ENCODE measurements around the gene CTIF.

The CTIF gene

DNA sequence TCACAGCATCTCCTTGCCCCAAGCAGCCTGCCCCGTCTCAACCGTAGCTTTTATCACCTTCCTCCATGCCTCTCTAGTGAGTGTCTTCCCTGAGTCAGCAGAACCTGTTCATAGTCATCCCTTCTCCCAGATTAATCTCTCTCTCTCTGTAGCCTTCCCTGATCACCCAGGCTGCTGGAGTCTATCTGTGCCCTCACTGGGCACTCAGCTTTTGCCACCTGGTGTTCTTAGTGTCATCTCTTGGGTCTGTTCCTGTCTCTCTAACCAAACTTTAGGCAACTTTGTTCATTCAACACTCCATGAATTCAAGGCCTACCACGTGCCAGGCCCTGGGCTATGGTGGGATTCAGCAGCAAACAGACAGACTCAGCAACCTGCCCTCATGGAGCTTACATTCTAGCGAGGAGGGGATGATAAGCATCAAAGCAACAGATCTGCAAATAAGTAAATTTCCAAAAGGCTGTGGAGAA is 252.8 kb downstream of the CTIF start:
- no peak for DNase-seq

GRCh38 chr18:48792141-48792540 is 253.3 kb downstream of the CTIF start:
- DNase-seq = no peak

- DNase-seq = no peak
Observed at GRCh38 chr18:48792611-48793380, 254.0 kb downstream of the CTIF start.

DNA sequence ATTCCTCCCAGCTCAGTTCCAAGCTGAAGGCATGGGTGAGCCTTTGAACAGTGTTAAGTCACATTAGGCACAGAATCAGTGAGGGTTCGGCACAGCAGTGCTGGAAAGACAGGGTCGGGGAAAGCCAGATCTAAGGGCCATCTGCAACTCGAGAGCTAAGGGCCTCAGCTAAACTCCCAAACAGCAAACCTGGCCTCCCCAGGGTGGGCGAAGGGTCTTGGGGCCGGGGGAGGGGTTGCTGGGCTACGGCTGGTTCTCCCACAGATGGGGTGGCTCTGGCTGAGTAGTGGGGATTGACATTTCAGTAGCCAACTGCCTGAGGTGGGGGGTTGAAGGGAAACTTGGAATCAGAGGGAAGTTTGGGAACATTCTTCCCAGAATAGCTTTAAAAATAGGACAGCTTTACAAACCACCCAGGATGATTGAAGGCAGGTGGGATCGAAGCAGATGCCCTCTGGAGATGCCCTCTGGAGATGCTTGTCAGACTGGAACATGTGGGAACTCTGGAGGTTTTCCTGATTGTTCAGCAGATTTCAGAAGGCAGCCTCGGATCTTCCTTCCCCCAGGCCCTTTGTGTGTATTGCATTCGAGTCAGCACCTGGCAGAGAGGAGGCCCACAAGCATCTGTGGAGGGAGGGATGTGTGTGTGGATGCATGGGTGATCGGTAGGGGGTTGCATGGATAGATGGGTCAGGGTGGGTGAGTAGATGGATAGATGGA is 255.6 kb downstream of the CTIF start:
- DNase-seq = no peak

DNA sequence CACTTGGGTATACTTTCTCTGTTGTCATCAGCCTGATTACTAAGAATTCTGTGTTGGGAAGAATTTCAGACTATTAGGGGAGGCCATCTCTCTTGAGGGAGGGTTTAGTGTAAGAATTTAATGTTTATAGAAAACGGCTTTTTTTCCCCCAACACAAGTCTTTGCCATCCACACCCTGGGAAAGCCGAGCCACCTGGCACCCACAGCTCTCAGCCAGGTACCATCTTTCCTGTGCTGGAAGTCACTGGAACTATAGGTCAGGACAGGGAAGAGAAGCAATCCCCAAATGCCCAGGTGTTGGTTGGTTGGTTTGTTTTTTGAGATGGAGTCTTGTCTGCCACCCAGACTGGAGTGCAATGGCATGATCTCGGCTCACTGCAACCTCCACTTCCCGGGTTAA is 256.9 kb downstream of the CTIF start:
- DNase-seq = no peak

- DNase-seq = no peak
Observed at GRCh38 chr18:48796491-48797205, 257.8 kb downstream of the CTIF start.

- DNase-seq = no peak
Observed at GRCh38 chr18:48797841-48798255, 259.0 kb downstream of the CTIF start.

DNA sequence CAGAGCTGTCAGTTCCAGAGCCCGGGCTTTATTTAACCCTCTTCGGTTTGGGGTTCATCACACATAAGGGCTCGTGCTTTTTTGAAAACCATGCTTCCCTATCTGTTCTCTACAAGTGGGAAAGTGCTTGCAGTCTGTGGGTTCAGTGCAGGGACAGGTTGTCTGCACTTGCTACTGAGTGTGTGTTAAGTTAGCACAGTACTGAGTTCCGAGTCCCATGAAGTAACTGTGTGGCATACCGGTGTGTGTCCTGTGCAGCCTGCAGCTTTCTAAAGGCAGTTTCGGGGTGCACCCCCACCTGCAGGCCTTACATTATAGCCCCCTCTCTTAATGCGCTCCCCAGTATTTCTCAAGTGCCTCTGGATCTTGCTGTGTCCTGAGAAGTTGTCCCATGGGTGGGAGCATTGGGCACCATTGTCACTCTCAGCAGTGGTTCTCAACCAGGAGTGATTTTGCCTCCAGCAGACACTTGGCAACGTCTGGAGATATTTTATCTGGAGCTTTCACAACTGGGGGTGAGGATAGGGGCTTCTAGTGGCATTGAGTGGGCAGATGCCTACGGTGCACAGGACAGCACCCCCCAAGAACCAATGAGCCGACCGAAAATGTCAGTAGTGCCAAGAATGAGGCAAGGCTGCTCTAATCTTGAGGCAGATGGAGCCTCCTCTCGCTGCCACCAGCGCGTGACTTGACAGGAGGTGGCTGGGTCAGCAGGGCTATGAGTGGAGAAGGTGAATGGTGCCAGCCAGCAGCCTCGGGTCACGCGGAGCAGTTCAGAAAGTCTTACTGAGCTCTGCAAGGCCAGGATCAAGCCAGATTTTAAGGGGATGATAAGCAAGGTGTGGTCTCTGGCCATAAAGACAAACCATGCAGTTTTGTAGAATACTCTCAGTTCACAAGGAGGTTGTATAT is 259.8 kb downstream of the CTIF start:
- no peak for DNase-seq

DNA sequence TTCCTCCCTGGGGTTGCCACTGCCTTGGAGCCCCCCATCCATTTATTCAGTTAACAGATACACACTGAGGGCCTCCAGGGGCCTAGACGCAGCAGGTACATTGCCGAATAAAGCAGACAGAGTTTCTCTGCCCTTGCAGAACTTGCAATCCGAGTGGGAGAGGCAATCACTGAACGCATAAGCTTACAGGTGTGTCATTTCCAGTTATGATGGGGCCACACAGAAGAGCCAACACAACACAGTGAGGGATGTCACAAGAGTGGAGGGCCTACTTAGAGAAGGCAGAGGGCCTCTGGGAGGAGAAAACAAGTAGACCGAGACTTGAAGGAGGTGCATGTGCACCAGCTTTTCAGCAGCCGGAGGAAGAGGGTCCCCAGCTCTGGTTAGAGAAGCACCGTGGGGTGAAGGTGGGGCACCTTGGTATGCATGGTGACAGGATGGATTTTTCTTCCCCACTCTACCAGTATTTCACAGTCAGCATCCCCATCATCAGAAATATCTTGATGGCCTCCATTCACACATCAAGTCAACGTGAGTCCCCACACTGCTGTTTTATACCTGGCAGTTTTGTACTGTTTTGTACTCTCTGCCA is 261.0 kb downstream of the CTIF start:
- DNase-seq = no peak

GRCh38 chr18:48800466-48800865 is 261.6 kb downstream of the CTIF start:
- no peak for DNase-seq

DNA sequence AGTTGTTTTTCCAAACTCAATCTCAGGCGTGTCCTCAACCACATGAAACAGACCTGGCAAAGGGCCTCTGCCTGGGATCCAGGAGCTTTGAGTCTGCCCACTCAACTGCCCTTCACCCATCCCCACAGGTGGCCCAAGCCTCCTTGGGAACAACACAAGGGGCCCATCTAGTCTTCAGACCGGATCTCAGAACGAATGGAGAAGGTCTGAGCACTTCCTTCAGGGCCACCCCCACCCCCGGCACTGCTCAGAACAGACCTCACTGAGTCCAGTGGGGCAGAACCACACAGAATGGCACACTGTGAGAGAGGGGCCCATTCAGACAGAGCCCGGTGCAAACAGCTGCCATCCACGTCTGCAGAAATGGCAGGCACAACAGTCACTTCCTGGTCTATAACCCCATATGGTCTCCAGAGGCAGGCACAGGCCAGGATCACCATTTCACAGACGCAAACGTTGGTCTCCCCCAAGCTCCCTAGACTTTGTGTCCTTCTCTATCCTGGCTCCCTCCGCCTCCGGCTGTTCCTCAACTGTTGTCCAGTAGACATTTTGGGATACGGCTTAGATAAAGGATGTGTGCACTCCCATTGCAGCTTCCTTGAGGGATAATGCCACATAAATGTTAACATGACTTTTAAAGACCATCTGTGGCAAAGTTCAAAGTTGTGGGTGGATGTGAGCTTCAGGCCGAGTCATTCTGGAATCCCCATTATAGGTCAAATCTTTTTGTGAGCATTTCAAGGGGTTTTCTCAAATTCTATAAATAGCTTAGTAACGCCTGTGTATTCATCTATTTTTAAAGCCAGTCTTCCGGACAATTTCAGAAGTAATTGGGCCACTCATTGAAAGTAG is 262.3 kb downstream of the CTIF start:
- DNase-seq = no peak

DNA sequence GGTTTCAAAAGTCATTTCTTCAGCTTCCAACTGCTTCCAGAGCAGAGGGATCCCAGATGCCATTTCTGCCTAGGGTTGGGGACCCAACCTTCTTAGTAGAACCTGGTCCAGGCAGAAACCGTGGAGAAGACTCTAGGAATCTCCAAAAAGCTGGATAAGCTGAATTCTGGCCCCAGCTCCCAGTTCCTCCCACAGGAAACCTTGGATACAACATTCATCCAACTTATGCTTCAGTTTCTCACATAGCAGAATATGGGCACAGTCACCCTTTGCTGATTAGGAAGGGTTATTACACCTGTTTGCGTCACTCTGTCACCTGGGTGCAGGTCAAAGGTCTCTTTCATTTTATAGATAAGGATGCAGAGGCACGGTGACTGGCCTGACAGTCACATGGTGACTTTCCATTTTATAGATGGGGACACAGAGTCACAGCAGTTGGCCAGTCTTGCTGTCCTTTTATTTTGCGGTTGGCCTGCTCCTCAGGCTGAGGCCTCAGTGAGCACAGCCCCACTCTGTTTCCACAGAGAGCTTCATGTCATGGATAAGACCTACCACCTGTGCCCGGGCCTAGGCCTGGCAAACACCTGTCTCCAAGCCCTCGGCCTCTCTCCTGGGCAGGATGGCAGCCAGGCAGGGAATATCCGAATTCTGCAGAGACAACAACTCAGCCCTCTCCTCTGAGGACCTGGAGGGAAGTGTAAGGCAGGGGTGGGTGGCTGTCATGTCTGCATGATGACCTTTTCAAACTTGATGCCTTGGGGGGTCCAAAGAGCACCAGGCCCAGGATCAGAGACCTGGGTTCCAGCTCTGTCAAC is 263.1 kb downstream of the CTIF start:
- DNase-seq = no peak

GRCh38 chr18:48802543-48803290 is 263.9 kb downstream of the CTIF start:
- no peak for DNase-seq

GRCh38 chr18:48803518-48803917 is 264.7 kb downstream of the CTIF start:
- no peak for DNase-seq

DNA sequence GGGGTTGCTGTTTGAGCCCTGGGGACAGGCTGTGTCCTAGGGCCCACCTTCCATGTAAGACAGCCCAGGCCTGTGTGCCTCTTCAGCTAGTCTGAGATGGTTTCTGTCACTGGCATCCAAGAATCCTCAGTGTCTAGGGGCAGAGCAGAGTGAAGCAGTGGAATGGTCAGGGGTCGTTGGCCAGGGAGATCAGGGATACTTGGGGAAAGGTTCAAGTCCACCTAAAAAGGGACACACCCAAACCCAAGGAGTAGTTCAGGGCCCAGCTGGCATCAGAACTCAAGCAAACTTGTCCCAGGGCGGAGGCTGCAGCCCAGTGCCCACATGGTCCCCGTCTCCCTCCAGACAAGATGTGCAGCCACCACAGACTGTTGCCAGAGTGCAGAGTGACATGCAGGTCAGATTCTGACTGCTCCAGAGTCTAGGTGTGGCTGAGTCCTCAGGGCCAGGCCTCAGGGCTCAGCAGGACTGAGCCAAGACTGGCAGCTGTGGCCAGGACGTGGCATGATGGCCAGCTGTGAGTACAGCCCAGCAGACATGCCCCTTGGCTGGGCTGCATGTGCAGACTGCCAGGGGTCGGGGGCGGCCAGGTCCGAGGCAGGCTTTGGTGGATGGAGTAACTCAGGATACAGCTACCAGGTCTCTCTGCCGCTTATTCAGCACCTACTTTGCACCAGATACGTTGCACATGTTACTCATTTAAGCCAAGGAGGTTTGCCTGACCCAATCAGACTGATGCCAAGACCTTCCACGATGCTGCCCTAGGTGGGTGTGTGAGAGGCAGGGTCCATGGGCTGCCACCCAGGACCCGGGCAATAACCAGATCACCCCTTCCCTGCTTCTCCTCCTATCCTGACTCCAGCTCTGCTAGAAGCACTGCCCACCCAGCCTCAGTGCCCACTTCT is 265.4 kb downstream of the CTIF start:
- no peak for DNase-seq

DNA sequence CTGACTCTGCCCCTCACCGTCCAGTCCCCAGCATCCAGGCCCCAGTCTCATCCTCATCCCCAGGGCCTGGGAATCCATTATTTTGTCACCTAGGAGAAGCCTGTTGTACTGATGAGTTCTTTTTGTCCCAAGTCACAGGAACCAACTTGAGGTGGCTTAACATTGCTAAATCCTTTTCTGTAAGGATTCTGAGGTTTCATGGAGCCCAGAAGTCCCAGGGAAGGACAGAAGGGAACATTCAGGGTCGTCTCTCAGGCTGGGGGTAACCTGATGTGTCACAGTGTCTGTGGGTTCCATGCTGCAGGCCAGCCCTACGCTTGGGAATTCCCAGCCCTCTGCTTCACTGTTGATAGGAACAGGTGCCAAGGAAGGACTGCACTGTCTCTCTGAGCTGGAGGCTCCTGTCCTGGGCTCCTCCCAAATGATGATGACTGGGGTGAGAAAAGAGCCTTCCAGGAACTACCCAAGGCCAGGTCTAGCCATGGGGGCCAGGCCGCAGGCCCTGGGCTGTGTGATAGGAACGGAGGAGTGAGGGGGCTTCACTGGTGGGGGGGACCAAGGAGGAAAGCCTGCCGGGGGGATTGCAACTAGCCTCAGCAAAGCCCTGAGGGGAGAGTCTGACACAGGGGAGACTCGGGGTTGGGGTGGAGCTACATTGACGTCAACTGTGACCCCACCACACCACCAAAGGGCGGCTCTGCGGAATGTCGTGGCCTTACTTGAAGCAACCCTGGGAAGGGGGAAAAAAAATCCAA is 266.2 kb downstream of the CTIF start:
- no peak for DNase-seq

DNA sequence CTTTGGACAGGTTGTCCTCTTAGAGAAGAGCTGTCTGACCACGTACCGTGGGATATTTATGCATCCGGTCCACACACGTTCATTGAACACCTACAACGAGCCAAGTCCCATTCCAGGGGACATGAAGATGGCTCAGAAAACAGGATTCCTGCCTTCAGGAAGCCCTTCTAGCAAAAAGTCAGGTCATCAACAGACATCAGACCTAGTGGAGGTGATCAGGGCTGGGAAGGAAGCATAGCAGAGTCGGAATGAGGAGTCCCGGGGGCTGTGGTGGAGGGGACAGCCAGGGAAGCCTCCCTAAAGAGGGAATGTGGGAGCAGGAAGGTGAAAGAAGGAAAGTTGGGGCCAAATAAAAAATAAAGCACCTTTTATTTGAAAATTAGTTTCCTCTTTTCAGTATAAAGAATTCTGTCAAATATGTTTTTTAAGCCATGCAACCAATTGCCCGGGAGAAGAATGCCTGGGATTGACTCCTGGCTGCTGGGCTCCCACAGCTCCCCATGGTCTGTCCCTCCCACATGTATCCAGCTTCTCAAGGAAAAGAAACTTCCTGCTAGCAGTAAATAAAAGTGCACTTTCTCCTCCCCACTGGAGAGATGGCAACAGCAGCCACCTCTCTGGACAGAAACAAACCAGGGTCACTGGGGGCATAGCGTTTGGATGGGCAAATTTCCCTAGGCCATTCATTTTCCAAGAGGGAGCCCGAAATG is 267.1 kb downstream of the CTIF start:
- no peak for DNase-seq
